ENCODE results near the gene COLQ.

Gene COLQ

DNA sequence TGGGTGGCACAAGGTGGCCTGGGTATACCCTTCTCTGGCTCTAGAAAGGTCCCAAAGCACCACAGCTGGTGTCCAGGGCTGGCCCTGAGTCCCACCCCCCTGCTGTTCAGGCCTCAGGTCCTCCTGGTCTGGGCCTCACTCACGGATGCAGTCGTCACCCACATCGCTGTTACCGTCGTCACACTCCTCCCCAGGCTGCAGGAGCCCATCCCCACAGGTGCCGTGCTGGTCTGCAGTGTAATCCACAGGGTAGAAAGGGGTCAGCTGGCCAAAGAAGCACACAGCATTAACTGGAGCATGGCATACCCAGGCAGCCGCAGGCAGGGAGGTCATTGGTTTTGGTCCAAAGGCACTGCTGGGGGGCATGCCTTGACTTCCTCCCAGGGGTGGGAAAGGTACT is 65.8 kb downstream of the COLQ start:
- no peak for DNase-seq (ENCODE audit: low read depth in 2 of 2)

- no peak for DNase-seq (ENCODE audit: low read depth in 2 of 2)
Measured at GRCh38 chr3:15454965-15455364, 66.5 kb downstream of the COLQ start.

GRCh38 chr3:15453991-15454625 is 67.4 kb downstream of the COLQ start:
- no peak for DNase-seq (ENCODE audit: low read depth in 2 of 2)

DNA sequence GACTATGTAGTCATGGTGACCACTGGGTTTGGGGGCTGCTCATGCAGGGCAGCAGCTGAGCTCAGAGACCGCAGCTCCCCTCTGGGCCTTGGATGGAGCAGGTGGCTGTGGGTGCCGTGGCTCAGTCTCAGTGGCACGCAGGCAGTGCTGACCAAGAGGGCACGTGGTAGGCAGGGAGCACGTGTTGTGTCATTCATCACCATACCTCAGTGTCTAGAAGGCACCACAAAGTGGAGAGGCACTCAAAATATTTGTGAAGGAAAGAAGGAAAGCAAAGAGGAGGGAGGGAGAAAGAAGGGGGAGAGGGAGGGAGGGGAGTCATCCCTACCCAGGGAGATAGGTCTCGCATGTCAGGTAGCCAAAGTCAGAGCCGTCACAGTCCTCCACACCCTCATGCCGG is 68.0 kb downstream of the COLQ start:
- no peak for DNase-seq (ENCODE audit: low read depth in 2 of 2)

DNA sequence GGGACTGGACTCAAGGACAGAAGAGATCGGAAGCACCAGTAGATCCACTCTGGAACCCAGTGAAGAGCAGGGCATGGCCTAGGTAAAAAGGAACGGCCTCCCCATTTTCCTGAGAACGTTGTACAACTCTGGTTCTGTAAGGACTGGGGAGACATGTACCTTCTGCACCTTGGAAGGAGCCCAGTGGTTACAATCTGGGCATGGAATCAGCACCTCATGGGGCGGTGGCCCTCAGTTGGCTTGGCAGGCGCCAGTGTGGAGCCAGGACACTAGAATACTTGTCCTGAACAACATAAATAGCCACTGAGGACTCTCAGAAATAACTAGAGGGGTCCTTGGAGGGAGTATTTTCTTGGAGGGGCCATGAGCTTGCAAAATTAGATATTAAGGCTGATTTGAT is 68.5 kb downstream of the COLQ start:
- no peak for DNase-seq (ENCODE audit: low read depth in 2 of 2)

GRCh38 chr3:15452156-15452555 is 69.3 kb downstream of the COLQ start:
- no peak for DNase-seq (ENCODE audit: low read depth in 2 of 2)

DNA sequence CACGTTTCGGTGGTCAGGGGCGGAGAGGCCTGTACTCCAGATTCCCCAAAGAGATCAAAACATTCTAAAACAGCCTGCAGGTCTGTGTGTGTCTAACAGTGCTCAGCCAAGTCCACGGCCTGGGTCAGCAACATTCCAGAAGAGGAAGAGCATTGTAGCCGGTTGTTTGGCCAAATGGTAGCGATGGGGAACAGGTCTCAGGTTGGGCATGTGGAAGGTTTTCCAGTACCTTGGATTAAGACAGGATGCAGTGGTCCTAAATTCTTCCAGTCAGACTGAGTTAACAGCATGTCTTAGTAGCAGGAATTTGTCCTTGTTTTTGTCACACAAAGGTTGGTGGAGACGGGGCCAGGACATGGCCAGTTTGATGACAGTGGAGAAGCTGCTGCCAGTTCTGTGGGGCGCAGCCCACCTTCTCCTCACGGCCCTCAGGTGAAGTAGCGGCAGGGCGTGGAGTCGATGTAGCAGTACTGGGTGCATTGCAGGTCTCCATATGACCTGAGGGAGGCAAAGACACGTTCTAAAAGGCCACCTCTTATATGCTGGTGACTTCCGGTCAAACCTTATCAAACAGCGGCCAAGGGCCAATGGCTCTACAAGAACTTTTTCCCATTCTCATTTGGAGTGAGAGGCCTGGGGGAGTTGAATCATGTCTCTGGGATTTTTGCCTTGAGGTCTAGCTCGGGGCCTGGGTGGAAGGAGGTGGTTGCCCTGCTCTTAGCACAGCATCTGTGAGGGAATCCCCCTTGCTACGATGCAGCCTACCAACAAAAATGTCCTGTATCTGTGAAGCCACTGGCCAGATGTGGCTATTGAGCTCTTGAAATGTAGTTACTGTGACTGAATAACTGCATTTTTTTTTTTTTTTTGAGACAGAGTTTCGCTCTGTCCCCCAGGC is 70.0 kb downstream of the COLQ start:
- no peak for DNase-seq (ENCODE audit: low read depth in 2 of 2)

- no peak for DNase-seq (ENCODE audit: low read depth in 2 of 2)
Measured at GRCh38 chr3:15450438-15451215, 70.9 kb downstream of the COLQ start.

DNA sequence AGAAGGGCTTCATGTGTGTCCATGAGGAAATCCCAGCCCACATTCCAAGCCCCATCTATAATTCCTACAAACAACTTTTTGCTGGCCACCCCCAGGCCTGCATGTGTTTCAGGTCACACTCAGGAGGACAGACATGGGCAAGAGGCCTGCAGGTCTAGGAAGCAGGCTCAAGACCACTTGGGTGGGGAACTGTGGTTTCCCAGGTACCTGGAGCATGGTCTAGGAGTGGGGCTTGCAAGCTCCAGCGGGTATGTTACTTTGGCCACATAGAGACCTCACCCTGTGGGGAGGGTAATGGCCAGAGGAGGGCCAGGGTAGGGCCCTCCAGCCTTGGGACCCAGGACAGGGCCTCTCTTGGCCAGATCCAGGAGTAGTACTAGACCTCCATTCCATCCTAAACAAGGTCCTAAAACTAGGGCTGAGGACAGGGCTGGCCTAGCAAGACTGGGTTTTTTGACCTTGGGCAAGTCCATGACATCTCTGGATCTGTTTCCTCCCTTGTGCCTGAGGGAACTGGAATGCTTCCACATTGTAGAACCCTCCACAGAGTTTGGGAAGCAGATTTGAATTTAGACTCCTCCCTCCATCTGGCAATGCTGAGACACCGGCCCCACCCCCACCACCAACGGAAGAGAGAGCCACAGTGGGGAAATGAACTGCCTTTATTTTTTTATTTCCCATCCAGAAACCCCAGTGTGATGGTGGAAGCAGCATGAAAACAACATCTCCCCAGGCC is 71.8 kb downstream of the COLQ start:
- DNase-seq (ENCODE audit: low read depth in 2 of 2) = no peak

GRCh38 chr3:15443826-15444524 is 77.5 kb downstream of the COLQ start:
- DNase-seq (ENCODE audit: low read depth in 2 of 2) = no peak

GRCh38 chr3:15440891-15441290 is 80.6 kb downstream of the COLQ start:
- no peak for DNase-seq (ENCODE audit: low read depth in 2 of 2)

DNA sequence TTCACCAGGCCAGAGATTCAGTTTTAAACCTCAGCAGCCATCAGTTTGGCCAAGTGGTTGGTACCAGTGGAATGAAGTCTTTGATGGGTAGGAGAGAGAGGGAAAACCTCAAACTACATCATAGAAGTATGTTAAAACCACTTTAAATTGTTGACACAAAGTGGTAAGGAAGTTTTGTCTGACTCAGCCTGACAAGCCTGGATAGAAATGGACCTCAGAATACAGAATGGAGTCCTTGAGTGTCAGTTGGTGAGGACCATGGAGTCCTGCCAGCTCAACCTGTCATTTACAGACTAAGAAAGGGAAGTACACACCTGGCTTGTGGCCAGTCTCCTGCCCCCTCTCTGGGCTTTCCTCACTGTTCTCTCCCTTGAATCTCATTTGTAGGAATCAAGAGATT is 82.0 kb downstream of the COLQ start:
- DNase-seq (ENCODE audit: low read depth in 2 of 2) = no peak

DNA sequence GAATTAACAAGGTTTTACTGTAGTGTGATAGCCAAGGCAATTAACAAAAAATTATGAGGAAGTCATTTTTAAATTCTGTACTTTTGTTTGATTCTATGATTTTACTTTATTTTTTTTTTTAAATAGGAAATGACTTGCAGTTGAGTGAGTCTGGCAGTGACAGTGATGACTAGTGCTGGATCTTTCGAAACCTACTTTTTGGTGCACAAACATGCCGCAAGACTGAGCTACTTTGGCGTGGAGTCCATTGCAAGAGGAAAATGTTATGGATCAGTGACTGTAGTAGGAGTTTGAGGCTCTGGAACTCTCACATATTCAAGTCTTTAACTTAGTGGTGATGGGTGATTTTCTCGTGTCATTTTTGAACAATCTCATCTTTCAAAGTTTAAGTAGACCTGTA is 82.5 kb downstream of the COLQ start:
- no peak for DNase-seq (ENCODE audit: low read depth in 2 of 2)

DNA sequence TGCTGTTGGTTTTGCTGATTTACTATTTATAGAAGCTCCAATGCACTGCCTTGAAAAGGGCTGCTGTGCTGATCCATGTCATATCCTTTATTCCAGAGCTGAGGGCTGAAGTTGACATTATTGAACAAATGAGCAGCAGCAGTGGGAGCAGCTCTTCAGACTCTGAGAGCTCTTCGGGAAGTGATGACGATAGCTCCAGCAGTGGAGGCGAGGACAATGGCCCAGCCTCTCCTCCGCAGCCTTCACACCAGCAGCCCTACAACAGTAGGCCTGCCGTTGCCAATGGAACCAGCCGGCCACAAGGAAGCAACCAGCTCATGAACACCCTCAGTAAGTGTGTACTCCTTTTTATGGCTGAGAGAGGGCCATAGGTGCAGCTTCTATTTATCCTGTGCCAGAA is 85.3 kb downstream of the COLQ start:
- DNase-seq (ENCODE audit: low read depth in 2 of 2) = no peak

- DNase-seq (ENCODE audit: low read depth in 2 of 2) = no peak
Measured at GRCh38 chr3:15434756-15435155, 86.8 kb downstream of the COLQ start.

DNA sequence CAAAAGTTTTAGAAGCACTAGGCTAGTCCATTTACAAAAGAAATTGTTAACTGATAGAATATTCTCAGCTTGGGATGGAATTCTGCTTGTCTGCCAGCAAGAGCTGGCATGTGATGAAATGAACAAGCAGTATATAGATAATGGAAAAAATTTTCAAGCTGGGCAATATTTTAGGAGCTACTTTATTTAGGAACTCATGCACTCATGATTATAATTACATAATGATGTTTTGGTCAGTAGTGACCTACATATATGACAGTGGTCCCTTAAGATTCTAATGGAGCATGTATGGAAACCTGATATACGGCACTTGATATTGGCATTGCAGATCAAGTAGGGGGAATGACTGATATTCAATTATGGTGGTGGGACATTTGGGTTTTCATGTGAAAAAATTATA is 88.0 kb downstream of the COLQ start:
- DNase-seq (ENCODE audit: low read depth in 2 of 2) = no peak

- DNase-seq (ENCODE audit: low read depth in 2 of 2) = no peak
Measured at GRCh38 chr3:15431256-15431837, 90.2 kb downstream of the COLQ start.

DNA sequence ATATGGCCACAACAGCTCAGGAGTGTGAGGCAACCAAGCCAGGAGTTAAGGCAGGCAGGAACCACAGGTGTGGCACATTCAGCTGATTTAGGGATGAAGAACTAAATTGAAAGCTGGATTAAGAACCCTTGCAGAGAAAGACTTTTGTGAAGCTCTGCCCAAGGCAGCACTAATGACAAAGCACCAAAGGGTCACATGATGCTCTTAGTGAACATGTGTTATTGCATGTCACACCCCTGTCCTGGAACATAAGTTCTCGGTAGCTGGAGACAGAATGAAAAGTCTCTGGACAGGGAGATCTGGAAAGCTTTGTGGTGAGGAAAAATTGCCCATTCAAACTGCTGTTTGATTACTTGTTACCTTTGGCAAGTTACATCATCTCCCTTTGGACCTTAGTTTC is 90.9 kb downstream of the COLQ start:
- DNase-seq (ENCODE audit: low read depth in 2 of 2) = no peak

GRCh38 chr3:15429080-15429479 is 92.4 kb downstream of the COLQ start:
- no peak for DNase-seq (ENCODE audit: low read depth in 2 of 2)

GRCh38 chr3:15428539-15428938 is 93.0 kb downstream of the COLQ start:
- no peak for DNase-seq (ENCODE audit: low read depth in 2 of 2)

- DNase-seq (ENCODE audit: low read depth in 2 of 2) = no peak
Measured at GRCh38 chr3:15427981-15428380, 93.5 kb downstream of the COLQ start.
